Neural progenitor cell (in vitro differentiated cells): ENCODE results near the gene STPG4.

Experiments used
- CTCF ChIP-seq: fragments of 200-600 bp; sonication (generic); IDR thresholded peaks from 2 replicates; pipeline ENCODE4 v1.5.1; 2017; ENCODE audit warnings: antibody characterized with exemption, mild to moderate bottlenecking
- EZH2 ChIP-seq: fragments of 200-600 bp; sonication (generic); IDR thresholded peaks from 2 replicates; pipeline ENCODE4 v1.6.1; 2017; ENCODE audit warnings: antibody characterized with exemption, mild to moderate bottlenecking, moderate library complexity
- EZH2phosphoT487 ChIP-seq: fragments of 200-600 bp; sonication (generic); IDR thresholded peaks from 2 replicates; pipeline ENCODE4 v1.6.1; 2017; ENCODE audit warnings: antibody characterized with exemption

DNA sequence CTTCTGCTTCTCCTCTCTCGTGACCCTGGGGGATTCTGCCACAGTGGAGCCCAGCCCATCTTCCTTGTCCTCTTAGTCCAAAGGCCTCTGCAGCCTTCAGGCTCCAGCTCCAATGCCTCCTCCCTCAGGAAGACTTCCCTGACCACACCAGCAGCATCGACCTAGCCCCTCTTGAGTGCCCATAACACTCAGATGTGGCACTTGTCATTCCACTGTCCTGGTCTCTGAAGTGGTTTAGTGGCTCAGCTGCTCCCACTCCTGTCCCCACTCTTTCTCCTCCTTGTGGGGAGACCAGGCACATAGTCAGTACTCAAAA is 97.5 kb downstream of the STPG4 start:
- TF ChIP-seq CTCF (no peak), EZH2phosphoT487 (no peak), EZH2 (no peak)
